ENCODE results near the gene ELOF1.

ELOF1 gene

GRCh38 chr19:11560404-11561051 lies 1.5 kb upstream of the ELOF1 start:
- Histone ChIP-seq H3K9me3 (ENCODE audit: low read depth, low read length) (no peaks in the 10 kb centered on the region), H3K27ac (no peak overlapping the region), H3K4me3 (peak overlapping the region; percentile 99; the same call in 1 of the 2 replicates), H3K9ac (ENCODE audit: insufficient read length) (no peak overlapping the region), H3K36me3 (ENCODE audit: insufficient read depth, low read length) (no peaks in the 10 kb centered on the region)
- peak; percentile 30 for DNase-seq (ENCODE audit: low read depth, low spot score)
- TF ChIP-seq FOXP2 (optimal IDR thresholded peaks at IDR 0.05; ENCODE audit: control extremely low read depth, extremely low read length, insufficient read depth): no peak
- no peak for TF ChIP-seq EZH2 (IDR thresholded peaks at IDR 0.05)
- no peak for TF ChIP-seq POLR2AphosphoS5 (IDR thresholded peaks at IDR 0.05; ENCODE audit: borderline replicate concordance, low read depth, low read length)

GRCh38 chr19:11556634-11557420 lies 2.2 kb downstream of the ELOF1 start:
- Histone ChIP-seq H3K36me3 (ENCODE audit: insufficient read depth, low read length) (peaks cover 15% of the 10 kb centered on the region; the same call in 1 of the 2 replicates), H3K9ac (ENCODE audit: insufficient read length) (no peak overlapping the region), H3K9me3 (ENCODE audit: low read depth, low read length) (no peaks in the 10 kb centered on the region), H3K27ac (no peak overlapping the region), H3K4me3 (no peak overlapping the region)
- no peak for DNase-seq (ENCODE audit: low read depth, low spot score)
- no peak for TF ChIP-seq POLR2AphosphoS5 (IDR thresholded peaks at IDR 0.05; ENCODE audit: borderline replicate concordance, low read depth, low read length)
- no peak for TF ChIP-seq FOXP2 (optimal IDR thresholded peaks at IDR 0.05; ENCODE audit: control extremely low read depth, extremely low read length, insufficient read depth)
- no peak for TF ChIP-seq EZH2 (IDR thresholded peaks at IDR 0.05)

DNA sequence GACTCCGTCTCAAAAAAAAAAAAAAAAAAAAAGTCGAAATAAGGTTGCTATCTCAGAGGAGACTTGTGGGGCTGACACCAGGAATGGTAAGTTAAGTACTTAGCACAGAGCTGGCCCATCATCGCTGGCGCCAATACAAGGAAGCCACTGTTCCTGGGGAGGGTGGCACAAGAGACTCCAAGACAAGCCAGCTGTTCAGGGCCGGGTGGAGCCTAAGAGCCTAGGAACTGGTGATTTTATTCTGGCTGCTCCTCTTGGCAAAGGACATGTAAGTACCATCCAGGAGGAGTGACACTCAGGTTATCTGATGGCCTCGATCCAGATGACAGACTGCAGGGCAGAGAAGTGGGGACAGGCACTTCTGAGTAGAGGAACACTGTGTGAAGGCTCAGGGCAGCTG lies 3.8 kb downstream of the ELOF1 start:
- TF ChIP-seq EZH2 (IDR thresholded peaks at IDR 0.05) (no peak), POLR2AphosphoS5 (IDR thresholded peaks at IDR 0.05; ENCODE audit: borderline replicate concordance, low read depth, low read length) (no peak)
- no peak for DNase-seq (ENCODE audit: low read depth, low spot score)
- Histone ChIP-seq H3K36me3 (ENCODE audit: insufficient read depth, low read length) (peaks cover 15% of the 10 kb centered on the region; the same call in 1 of the 2 replicates), H3K4me3 (no peak overlapping the region), H3K27ac (no peak overlapping the region), H3K9ac (ENCODE audit: insufficient read length) (no peak overlapping the region), H3K9me3 (ENCODE audit: low read depth, low read length) (no peaks in the 10 kb centered on the region)

GRCh38 chr19:11554160-11554559 lies 4.9 kb downstream of the ELOF1 start:
- no peak for TF ChIP-seq FOXP2 (optimal IDR thresholded peaks at IDR 0.05; ENCODE audit: control extremely low read depth, extremely low read length, insufficient read depth)
- Histone ChIP-seq H3K9ac (ENCODE audit: insufficient read length) (no peak overlapping the region), H3K36me3 (ENCODE audit: insufficient read depth, low read length) (peaks cover 15% of the 10 kb centered on the region; the same call in 1 of the 2 replicates), H3K9me3 (ENCODE audit: low read depth, low read length) (no peaks in the 10 kb centered on the region), H3K4me3 (no peak overlapping the region), H3K27ac (no peak overlapping the region)
- DNase-seq (ENCODE audit: low read depth, low spot score): no peak

- H3K4me3 ChIP-seq: no peak overlapping the region
- no peak overlapping the region for H3K9ac ChIP-seq (ENCODE audit: insufficient read length)
- H3K27ac ChIP-seq: no peak overlapping the region
- TF ChIP-seq FOXP2 (optimal IDR thresholded peaks at IDR 0.05; ENCODE audit: control extremely low read depth, extremely low read length, insufficient read depth): no peak
- TF ChIP-seq POLR2AphosphoS5 (IDR thresholded peaks at IDR 0.05; ENCODE audit: borderline replicate concordance, low read depth, low read length): no peak
- no peak for TF ChIP-seq EZH2 (IDR thresholded peaks at IDR 0.05)
- no peaks in the 10 kb centered on the region for H3K9me3 ChIP-seq (ENCODE audit: low read depth, low read length)
- no peak for DNase-seq (ENCODE audit: low read depth, low spot score)
- peaks cover 15% of the 10 kb centered on the region; the same call in 1 of the 2 replicates for H3K36me3 ChIP-seq (ENCODE audit: insufficient read depth, low read length)
Measured at GRCh38 chr19:11552666-11553372, 6.2 kb downstream of the ELOF1 start.

- Histone ChIP-seq H3K27ac (no peak overlapping the region), H3K36me3 (ENCODE audit: insufficient read depth, low read length) (peaks cover 15% of the 10 kb centered on the region; the same call in 1 of the 2 replicates), H3K9ac (ENCODE audit: insufficient read length) (no peak overlapping the region), H3K4me3 (no peak overlapping the region), H3K9me3 (ENCODE audit: low read depth, low read length) (no peaks in the 10 kb centered on the region)
- TF ChIP-seq POLR2AphosphoS5 (IDR thresholded peaks at IDR 0.05; ENCODE audit: borderline replicate concordance, low read depth, low read length) (0 out of 2 replicates have a peak, but pooled peaks have one; percentile 8), EZH2 (IDR thresholded peaks at IDR 0.05) (no peak), FOXP2 (optimal IDR thresholded peaks at IDR 0.05; ENCODE audit: control extremely low read depth, extremely low read length, insufficient read depth) (no peak)
- no peak for DNase-seq (ENCODE audit: low read depth, low spot score)
Measured at GRCh38 chr19:11551603-11552235, 7.3 kb downstream of the ELOF1 start.

- H3K9ac ChIP-seq (ENCODE audit: insufficient read length): no peak overlapping the region
- TF ChIP-seq POLR2AphosphoS5 (IDR thresholded peaks at IDR 0.05; ENCODE audit: borderline replicate concordance, low read depth, low read length) (no peak), FOXP2 (optimal IDR thresholded peaks at IDR 0.05; ENCODE audit: control extremely low read depth, extremely low read length, insufficient read depth) (no peak), EZH2 (IDR thresholded peaks at IDR 0.05) (no peak)
- no peak overlapping the region for H3K4me3 ChIP-seq
- H3K36me3 ChIP-seq (ENCODE audit: insufficient read depth, low read length): peaks cover 15% of the 10 kb centered on the region; the same call in 1 of the 2 replicates
- H3K27ac ChIP-seq: no peak overlapping the region
- H3K9me3 ChIP-seq (ENCODE audit: low read depth, low read length): no peaks in the 10 kb centered on the region
- no peak for DNase-seq (ENCODE audit: low read depth, low spot score)
Measured at GRCh38 chr19:11550265-11550664, 8.8 kb downstream of the ELOF1 start.
